K562 (cell line): ENCODE data around the gene RPAP2. TPM values are rescaled to one million over a fixed set of nuclear protein-coding genes. Genes with fewer than 3 reads are reported as not detected.

Experiments
- ATAC-seq: fragments of 200-7000 bp; cut with Tn5 transposase; 3 replicates; pipeline ENCODE4 v1.9.1; 2020; ENCODE audit warnings: moderate library complexity
- BruUV-seq: library from RNA; stranded (reverse); fragments of 400-500 nt; replicated peaks from 2 replicates; lab custom pipeline; 2021; lab: Mats Ljungman, UMichigan
- CTCF ChIA-PET: fragments of 300-600 bp; formaldehyde crosslinking; extraction: SDS; loops from one replicate; lab custom pipeline; 2021; ENCODE audit warnings: low intra/inter-chr PET ratio; lab: Yijun Ruan, JAX
- POLR2A ChIA-PET: fragments of 300-600, 350-650 bp; sonication (Branson Sonifier 250); formaldehyde crosslinking; extraction: SDS; loops from one replicate; lab custom pipeline; 2021; ENCODE audit warnings: antibody characterized with exemption, inconsistent platforms; lab: Yijun Ruan, JAX
- DNase-seq, 4 experiments: peaks; one replicate each; pipeline versions ENCODE4 v3.0.0 to v3.0.0-alpha.2; 2011 to 2018; ENCODE audit warnings: low spot score in 3 of 4, mixed read lengths in 3 of 4; ENCODE audit errors: extremely low read depth in 1 of 4
- FAIRE-seq: peaks from 2 replicates; lab custom pipeline; 2011; peaks lifted over from hg19 to GRCh38; lab: Jason Lieb, UNC
- H2AFZ ChIP-seq: 2 replicates; pipeline ENCODE4 v1.6.0; 2011; ENCODE audit warnings: low read depth, low read length, control low read depth, inconsistent platforms
- H3K27ac ChIP-seq: fragments of 200-600 bp; 3 replicates; pipeline ENCODE4 v1.8.0; 2011; ENCODE audit warnings: low read depth, mild to moderate bottlenecking, control low read depth, inconsistent platforms, low read length, moderate library complexity, mixed read lengths; ENCODE audit errors: extremely low read depth
- H3K27me3 ChIP-seq, 2 experiments: fragments of 300-600 bp in 1 of 2; 2 replicates in 1 of 2; 3 replicates in 1 of 2; pipeline versions ENCODE4 v1.6.0 to v1.8.0; 2011; ENCODE audit warnings: inconsistent platforms in 2 of 2, low read length in 2 of 2, mild to moderate bottlenecking in 1 of 2, mixed read lengths in 1 of 2, moderate library complexity in 1 of 2; ENCODE audit not compliant: control insufficient read depth in 2 of 2, insufficient read depth in 2 of 2
- H3K36me3 ChIP-seq: fragments of 300-600 bp; 3 replicates; pipeline ENCODE4 v1.8.0; 2011; ENCODE audit warnings: mild to moderate bottlenecking, low read length, inconsistent platforms; ENCODE audit not compliant: control insufficient read depth, insufficient read depth
- H3K4me1 ChIP-seq, 2 experiments: fragments of 200-600 bp in 1 of 2; replicated peaks in 1 of 2; 2 replicates in 1 of 2; 3 replicates in 1 of 2; pipeline versions ENCODE4 v1.5.1 to v1.8.0; 2011; ENCODE audit warnings: inconsistent platforms in 2 of 2, low read length in 2 of 2, mild to moderate bottlenecking in 1 of 2, mixed read lengths in 1 of 2, moderate library complexity in 1 of 2; ENCODE audit not compliant: control insufficient read depth in 2 of 2, insufficient read depth in 2 of 2
- H3K4me2 ChIP-seq: 2 replicates; pipeline ENCODE4 v1.6.1; 2011; ENCODE audit warnings: low read length, control low read depth, inconsistent platforms, mixed read lengths; ENCODE audit not compliant: insufficient read depth
- H3K4me3 ChIP-seq: fragments of 200-600 bp; sonication (generic), shearing (Covaris generic); 2 replicates; pipeline ENCODE4 v1.5.1; 2016; ENCODE audit warnings: control low read depth, inconsistent platforms
- H3K79me2 ChIP-seq: fragments of 200-600 bp; 3 replicates; pipeline ENCODE4 v1.8.0; 2011; ENCODE audit warnings: low read length, inconsistent platforms; ENCODE audit not compliant: control insufficient read depth, insufficient read depth
- H3K9ac ChIP-seq, 2 experiments: 2 replicates each; pipeline versions ENCODE4 v1.6.0 to v1.6.1; 2011; ENCODE audit warnings: low read depth in 2 of 2, low read length in 2 of 2, control low read depth in 1 of 2, inconsistent platforms in 1 of 2, mild to moderate bottlenecking in 1 of 2, mixed read lengths in 1 of 2; ENCODE audit not compliant: insufficient read depth in 1 of 2
- H3K9me1 ChIP-seq: one replicate; pipeline ENCODE4 v1.6.0; 2011; ENCODE audit warnings: inconsistent platforms, mild to moderate bottlenecking, low read length, moderate library complexity; ENCODE audit not compliant: control insufficient read depth, insufficient read depth
- H3K9me3 ChIP-seq: replicated peaks from 2 replicates; pipeline ENCODE4 v1.5.1; 2011; ENCODE audit warnings: low read depth, low read length, inconsistent platforms; ENCODE audit not compliant: control insufficient read depth, insufficient read depth
- H4K20me1 ChIP-seq: replicated peaks from 2 replicates; pipeline ENCODE4 v1.6.1; 2011; ENCODE audit warnings: low read length, inconsistent platforms, mixed read lengths; ENCODE audit not compliant: control insufficient read depth, insufficient read depth
- CREBBP ChIP-seq: IDR thresholded peaks from one replicate; pipeline ENCODE4 v1.6.1; 2012; ENCODE audit warnings: low read depth, mild to moderate bottlenecking, control low read depth, inconsistent platforms, low read length
- HCFC1 ChIP-seq: IDR thresholded peaks from 2 replicates; pipeline ENCODE4 v1.6.1; 2012; ENCODE audit warnings: low read depth, low read length, improper control_type of control experiment
- HLTF ChIP-seq: fragments of 450-650 bp; IDR thresholded peaks from 2 replicates; pipeline ENCODE4 v1.6.1; 2016
- NR1H2 ChIP-seq: sonication (generic); formaldehyde crosslinking; IDR thresholded peaks from 2 replicates; pipeline ENCODE4 v1.4.0; 2020; ENCODE audit warnings: mild to moderate bottlenecking, missing genetic modification reagents
- PYGO2 ChIP-seq: fragments of 450-650 bp; IDR thresholded peaks from 2 replicates; pipeline ENCODE4 v1.6.1; 2016; ENCODE audit warnings: mild to moderate bottlenecking, missing genetic modification characterization, moderate library complexity, missing compliant biosample characterization
- SAFB2 ChIP-seq: fragments of 200-400 bp; formaldehyde crosslinking; IDR thresholded peaks from 2 replicates; pipeline ENCODE4 v1.6.1; 2018; ENCODE audit warnings: borderline replicate concordance, low read length, low read depth, moderate library complexity; ENCODE audit not compliant: severe bottlenecking
- STAT5B ChIP-seq: fragments of 250-450 bp; sonication (Bioruptor Pico); IDR thresholded peaks from 2 replicates; pipeline ENCODE4 v1.8.0; 2021; ENCODE audit warnings: mild to moderate bottlenecking, inconsistent platforms
- WGBS: fragments of 100-300 bp; shearing (Covaris generic); methylation state at CpG from one replicate; pipeline ENCODE4 v1.1.6; 2016; ENCODE audit warnings: low coverage, mixed read lengths; ENCODE audit not compliant: insufficient coverage; ENCODE audit errors: missing lambda C conversion rate; 5-methylcytosine and 5-hydroxymethylcytosine counted together
- in situ Hi-C: fragments of 300-500 bp; cut with MboI; formaldehyde crosslinking; loops from 4 replicates; pipeline ENCODE4 v1.15.0; 2018; ENCODE audit warnings: inconsistent platforms, mixed read lengths
- intact Hi-C: fragments of 100-400 bp; cut with micrococcal nuclease; formaldehyde crosslinking; loops from 2 replicates; pipeline ENCODE4 v1.14.2; 2022
- polyA plus RNA-seq, 8 experiments: library from polyadenylated mRNA; depleted of rRNA in 4 of 8; stranded (reverse) in 5 of 8; unstranded in 3 of 8; fragments of >200 nt; fragmentation: Nextera tagmentation in 2 of 8; fragmentation: Illumina TruSeq in 1 of 8; extraction: Ambion mirVana in 2 of 8; extraction: Trizol in 1 of 8; gene quantifications; 2 replicates each; pipeline versions ENCODE4 v1.2.1 to v1.2.3, GENCODE V29; 2011 to 2014; ENCODE audit warnings: inconsistent platforms in 1 of 8, missing spikeins in 1 of 8
- total RNA-seq, 7 experiments: library from RNA; depleted of rRNA in 6 of 7; stranded (reverse); fragments of >200 nt in 6 of 7; fragmentation: Illumina TruSeq in 2 of 7; extraction: Trizol in 2 of 7; gene quantifications; 2 replicates each; pipeline versions ENCODE4 v1.2.1 to v1.2.3, GENCODE V29; 2011 to 2021; ENCODE audit warnings: low replicate concordance in 1 of 7
- TF ChIP-seq, protein P1 (sequence below): fragments of 250-450 bp; sonication (Bioruptor Pico); IDR thresholded peaks from 2 replicates; pipeline ENCODE4 v1.4.0; 2020; ENCODE audit warnings: mild to moderate bottlenecking, moderate library complexity, borderline replicate concordance
- TF ChIP-seq, protein P2 (sequence below): fragments of 150-350 bp; IDR thresholded peaks from 2 replicates; pipeline ENCODE4 v1.6.1; 2014; ENCODE audit warnings: low read depth, mild to moderate bottlenecking, low read length, borderline replicate concordance

RPAP2 gene
- total and polyA plus RNA-seq, 9 of the 15 experiments (the other 6 are each of a cell fraction or from before 2014, with no cell fraction given) = 6.2 to 41.7 (median 28.7) TPM

- Histone ChIP-seq H3K9ac (no peak overlapping the region), H3K79me2 (no peaks in the 10 kb centered on the region), H3K36me3 (no peaks in the 10 kb centered on the region), H3K9me1 (no peaks in the 10 kb centered on the region), H3K27ac (no peak overlapping the region), H3K27me3 (no peaks in the 10 kb centered on the region), H4K20me1 (no peaks in the 10 kb centered on the region), H3K4me1 (peaks cover 3 to 11% of the 10 kb centered on the region in 2 experiments; a peak in 4 of 5 replicates), H2AFZ (no peak overlapping the region), H3K9me3 (no peaks in the 10 kb centered on the region), H3K4me2 (no peak overlapping the region), H3K4me3 (no peak overlapping the region)
- in situ Hi-C loops = no loop called here
- WGBS = 17% methylated on average over 1 of the region's 1 CpG
- ATAC-seq (no peak), FAIRE-seq (no peak), DNase-seq (no peak)
- POLR2A ChIA-PET = interaction anchor here (1.1 kb wide), 1 partner anchor 15 kb away, joined by 3 read pairs; no protein-coding TSS in a partner anchor
- CTCF ChIA-PET = no interaction called here
- intact Hi-C loops = no loop called here
- TF ChIP-seq NR1H2 (CRISPR knock-in tag) (no peak), HLTF (no peak), STAT5B (CRISPR knock-in tag) (no peak), HCFC1 (no peak), CREBBP (no peak)
- BruUV-seq = no TSS peak
These were observed 110.0 kb downstream of the RPAP2 start for GRCh38 chr1:92408825-92409224.

DNA sequence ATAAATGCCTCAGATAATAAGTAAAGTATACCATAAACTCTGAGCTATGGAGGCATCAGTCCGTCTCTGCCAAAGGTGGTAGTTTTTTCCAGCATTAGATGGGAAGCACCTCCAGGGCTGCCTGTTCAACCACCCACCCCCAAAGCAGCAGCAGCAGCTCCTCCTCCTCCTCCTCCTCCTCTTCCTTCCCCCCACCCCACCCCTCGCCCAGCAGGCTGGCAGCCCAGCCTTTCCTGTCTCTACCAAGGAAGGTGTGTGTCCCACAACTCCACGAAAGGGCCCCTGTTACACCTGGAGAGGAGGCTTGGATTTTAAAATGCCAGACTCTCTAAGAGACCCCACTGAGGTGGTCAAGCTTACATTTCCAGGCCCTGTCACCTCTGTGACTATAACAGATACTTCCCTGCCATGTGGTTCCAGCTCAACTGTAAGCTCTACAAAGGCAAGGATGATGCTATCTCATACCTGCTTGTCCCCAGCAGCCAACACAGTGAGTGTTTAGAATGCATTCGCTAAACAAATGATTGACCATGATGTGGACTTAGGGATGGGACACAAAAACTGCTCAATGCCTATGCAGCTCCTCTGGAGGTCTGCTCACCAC lies 111.2 kb downstream of the RPAP2 start:
- ChIA-PET POLR2A (interaction anchor here (0.6 to 1.3 kb wide), 5 partner anchors 8 to 33 kb away, joined by 3 to 7 read pairs (median 4); no protein-coding TSS in a partner anchor), CTCF (no interaction called here)
- in situ Hi-C loops (no loop called here), intact Hi-C loops (no loop called here)
- no peak overlapping the region for H3K9ac ChIP-seq
- no peaks in the 10 kb centered on the region for H4K20me1 ChIP-seq
- no peak overlapping the region for H3K27ac ChIP-seq
- H3K79me2 ChIP-seq = no peaks in the 10 kb centered on the region
- no peaks in the 10 kb centered on the region for H3K9me3 ChIP-seq
- WGBS = 8% methylated on average over 3 of the region's 4 CpGs
- H3K4me2 ChIP-seq = no peak overlapping the region
- no TSS peak for BruUV-seq
- no peaks in the 10 kb centered on the region for H3K27me3 ChIP-seq
- ATAC-seq (no peak; the same call in 2 of the 3 replicates), DNase-seq (no peak), FAIRE-seq (no peak)
- H3K4me3 ChIP-seq = no peak overlapping the region
- no peaks in the 10 kb centered on the region for H3K36me3 ChIP-seq
- no peaks in the 10 kb centered on the region for H3K9me1 ChIP-seq
- no peak overlapping the region for H2AFZ ChIP-seq
- H3K4me1 ChIP-seq = peaks cover 3 to 11% of the 10 kb centered on the region in 2 experiments; a peak in 4 of 5 replicates
- TF ChIP-seq, protein P1, sequence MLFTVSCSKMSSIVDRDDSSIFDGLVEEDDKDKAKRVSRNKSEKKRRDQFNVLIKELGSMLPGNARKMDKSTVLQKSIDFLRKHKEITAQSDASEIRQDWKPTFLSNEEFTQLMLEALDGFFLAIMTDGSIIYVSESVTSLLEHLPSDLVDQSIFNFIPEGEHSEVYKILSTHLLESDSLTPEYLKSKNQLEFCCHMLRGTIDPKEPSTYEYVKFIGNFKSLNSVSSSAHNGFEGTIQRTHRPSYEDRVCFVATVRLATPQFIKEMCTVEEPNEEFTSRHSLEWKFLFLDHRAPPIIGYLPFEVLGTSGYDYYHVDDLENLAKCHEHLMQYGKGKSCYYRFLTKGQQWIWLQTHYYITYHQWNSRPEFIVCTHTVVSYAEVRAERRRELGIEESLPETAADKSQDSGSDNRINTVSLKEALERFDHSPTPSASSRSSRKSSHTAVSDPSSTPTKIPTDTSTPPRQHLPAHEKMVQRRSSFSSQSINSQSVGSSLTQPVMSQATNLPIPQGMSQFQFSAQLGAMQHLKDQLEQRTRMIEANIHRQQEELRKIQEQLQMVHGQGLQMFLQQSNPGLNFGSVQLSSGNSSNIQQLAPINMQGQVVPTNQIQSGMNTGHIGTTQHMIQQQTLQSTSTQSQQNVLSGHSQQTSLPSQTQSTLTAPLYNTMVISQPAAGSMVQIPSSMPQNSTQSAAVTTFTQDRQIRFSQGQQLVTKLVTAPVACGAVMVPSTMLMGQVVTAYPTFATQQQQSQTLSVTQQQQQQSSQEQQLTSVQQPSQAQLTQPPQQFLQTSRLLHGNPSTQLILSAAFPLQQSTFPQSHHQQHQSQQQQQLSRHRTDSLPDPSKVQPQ (CRISPR knock-in tag) = no peak
- TF ChIP-seq, protein P2, sequence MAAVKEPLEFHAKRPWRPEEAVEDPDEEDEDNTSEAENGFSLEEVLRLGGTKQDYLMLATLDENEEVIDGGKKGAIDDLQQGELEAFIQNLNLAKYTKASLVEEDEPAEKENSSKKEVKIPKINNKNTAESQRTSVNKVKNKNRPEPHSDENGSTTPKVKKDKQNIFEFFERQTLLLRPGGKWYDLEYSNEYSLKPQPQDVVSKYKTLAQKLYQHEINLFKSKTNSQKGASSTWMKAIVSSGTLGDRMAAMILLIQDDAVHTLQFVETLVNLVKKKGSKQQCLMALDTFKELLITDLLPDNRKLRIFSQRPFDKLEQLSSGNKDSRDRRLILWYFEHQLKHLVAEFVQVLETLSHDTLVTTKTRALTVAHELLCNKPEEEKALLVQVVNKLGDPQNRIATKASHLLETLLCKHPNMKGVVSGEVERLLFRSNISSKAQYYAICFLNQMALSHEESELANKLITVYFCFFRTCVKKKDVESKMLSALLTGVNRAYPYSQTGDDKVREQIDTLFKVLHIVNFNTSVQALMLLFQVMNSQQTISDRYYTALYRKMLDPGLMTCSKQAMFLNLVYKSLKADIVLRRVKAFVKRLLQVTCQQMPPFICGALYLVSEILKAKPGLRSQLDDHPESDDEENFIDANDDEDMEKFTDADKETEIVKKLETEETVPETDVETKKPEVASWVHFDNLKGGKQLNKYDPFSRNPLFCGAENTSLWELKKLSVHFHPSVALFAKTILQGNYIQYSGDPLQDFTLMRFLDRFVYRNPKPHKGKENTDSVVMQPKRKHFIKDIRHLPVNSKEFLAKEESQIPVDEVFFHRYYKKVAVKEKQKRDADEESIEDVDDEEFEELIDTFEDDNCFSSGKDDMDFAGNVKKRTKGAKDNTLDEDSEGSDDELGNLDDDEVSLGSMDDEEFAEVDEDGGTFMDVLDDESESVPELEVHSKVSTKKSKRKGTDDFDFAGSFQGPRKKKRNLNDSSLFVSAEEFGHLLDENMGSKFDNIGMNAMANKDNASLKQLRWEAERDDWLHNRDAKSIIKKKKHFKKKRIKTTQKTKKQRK = no peak
- no peak for TF ChIP-seq PYGO2 (tag)
- no peak for TF ChIP-seq SAFB2
